Transverse colon (tissue), 4 donors: ENCODE results near the gene CUL2.

ENCODE experiments used
- POLR2AphosphoS5 ChIP-seq, 3 donors: sonication (generic); formaldehyde crosslinking; IDR thresholded peaks; one replicate each; pipeline ENCODE4 v1.6.1; 2016; ENCODE audit warnings: antibody characterized with exemption in 3 of 3
- TF ChIP-seq, protein P1 (sequence below), 5 experiments: fragments of 200-600 bp in 3 of 5; fragments of 450-650 bp in 2 of 5; sonication (generic) in 3 of 5; IDR thresholded peaks; 1 replicate in 2 of 5; 2 replicates in 3 of 5; pipeline ENCODE4 v1.5.1; 2016 to 2017; ENCODE audit warnings: antibody characterized with exemption in 5 of 5, inconsistent platforms in 3 of 5, mild to moderate bottlenecking in 2 of 5, moderate library complexity in 1 of 5

DNA sequence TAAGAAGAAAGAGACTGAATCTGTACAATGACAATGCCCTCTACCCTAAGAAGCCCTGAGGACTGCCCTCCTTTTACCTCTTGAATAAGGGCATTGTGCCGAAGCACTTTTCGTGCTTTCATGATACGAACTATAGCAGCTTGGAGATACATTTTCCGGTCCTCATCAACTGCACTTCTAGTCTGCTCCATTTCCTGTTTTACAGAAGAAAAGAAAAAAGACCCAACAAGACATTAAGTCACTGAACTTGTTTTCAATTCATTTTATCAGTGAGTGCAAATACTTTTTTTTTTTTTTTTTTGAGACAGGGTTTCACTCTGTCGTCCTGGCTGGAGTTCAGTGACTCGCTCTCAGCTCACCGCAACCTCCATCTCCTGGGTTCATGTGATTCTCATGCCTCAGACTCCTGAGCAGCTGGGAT is 78.4 kb downstream of the CUL2 start:
- TF ChIP-seq, protein P1, sequence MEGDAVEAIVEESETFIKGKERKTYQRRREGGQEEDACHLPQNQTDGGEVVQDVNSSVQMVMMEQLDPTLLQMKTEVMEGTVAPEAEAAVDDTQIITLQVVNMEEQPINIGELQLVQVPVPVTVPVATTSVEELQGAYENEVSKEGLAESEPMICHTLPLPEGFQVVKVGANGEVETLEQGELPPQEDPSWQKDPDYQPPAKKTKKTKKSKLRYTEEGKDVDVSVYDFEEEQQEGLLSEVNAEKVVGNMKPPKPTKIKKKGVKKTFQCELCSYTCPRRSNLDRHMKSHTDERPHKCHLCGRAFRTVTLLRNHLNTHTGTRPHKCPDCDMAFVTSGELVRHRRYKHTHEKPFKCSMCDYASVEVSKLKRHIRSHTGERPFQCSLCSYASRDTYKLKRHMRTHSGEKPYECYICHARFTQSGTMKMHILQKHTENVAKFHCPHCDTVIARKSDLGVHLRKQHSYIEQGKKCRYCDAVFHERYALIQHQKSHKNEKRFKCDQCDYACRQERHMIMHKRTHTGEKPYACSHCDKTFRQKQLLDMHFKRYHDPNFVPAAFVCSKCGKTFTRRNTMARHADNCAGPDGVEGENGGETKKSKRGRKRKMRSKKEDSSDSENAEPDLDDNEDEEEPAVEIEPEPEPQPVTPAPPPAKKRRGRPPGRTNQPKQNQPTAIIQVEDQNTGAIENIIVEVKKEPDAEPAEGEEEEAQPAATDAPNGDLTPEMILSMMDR (IDR thresholded peaks at IDR 0.05): no peak
- no peak for TF ChIP-seq POLR2AphosphoS5 (IDR thresholded peaks at IDR 0.05)
